Gastrocnemius medialis (tissue), 4 donors: Measurements from ENCODE around the gene ADGRV1. TPM values are rescaled to one million over a fixed set of nuclear protein-coding genes. Genes with fewer than 3 reads are reported as not detected.

ENCODE experiments used
- ATAC-seq, 2 donors: fragments of 150-250 bp; one replicate each; pipeline ENCODE4 v1.9.1; 2016
- DNase-seq, 2 donors: peaks; one replicate each; pipeline ENCODE4 v3.0.0-alpha.2; 2019
- H3K27ac ChIP-seq, 4 donors: fragments of 200-600 bp; sonication (generic); 1 replicate in 1 of 4; 2 replicates in 3 of 4; pipeline ENCODE4 v1.5.1; 2016 to 2018; ENCODE audit warnings: mild to moderate bottlenecking in 2 of 4, moderate library complexity in 1 of 4
- H3K27me3 ChIP-seq, 3 donors: fragments of 200-600 bp; sonication (generic) in 2 of 3; 1 replicate in 1 of 3; 2 replicates in 2 of 3; pipeline versions ENCODE4 v1.5.1 to v1.6.0; 2016 to 2019; ENCODE audit warnings: mild to moderate bottlenecking in 1 of 3, moderate library complexity in 1 of 3
- H3K36me3 ChIP-seq, 2 donors: fragments of 200-600 bp; sonication (generic) in 1 of 2; one replicate each; pipeline ENCODE4 v1.5.1; 2017 to 2018
- H3K4me1 ChIP-seq, 2 donors: fragments of 200-600 bp; sonication (generic) in 1 of 2; one replicate each; pipeline ENCODE4 v1.5.1; 2016 to 2017; ENCODE audit warnings: mild to moderate bottlenecking in 2 of 2
- H3K4me3 ChIP-seq, 4 donors: fragments of 200-600 bp; sonication (generic) in 3 of 4; 1 replicate in 1 of 4; 2 replicates in 3 of 4; pipeline ENCODE4 v1.5.1; 2016 to 2019; ENCODE audit warnings: mild to moderate bottlenecking in 2 of 4
- H3K9me3 ChIP-seq, 3 donors: fragments of 200-600 bp; sonication (generic) in 2 of 3; 1 replicate in 1 of 3; 2 replicates in 2 of 3; pipeline ENCODE4 v1.5.1; 2016 to 2019
- CTCF ChIP-seq, 5 experiments: fragments of 450-650 bp in 3 of 5; fragments of 200-600 bp in 2 of 5; sonication (generic) in 2 of 5; IDR thresholded peaks in 4 of 5; conservative IDR thresholded peaks in 1 of 5; 1 replicate in 4 of 5; 2 replicates in 1 of 5; pipeline ENCODE4 v1.5.1; 2016 to 2019; ENCODE audit warnings: antibody characterized with exemption in 5 of 5, mild to moderate bottlenecking in 3 of 5, moderate library complexity in 3 of 5
- POLR2A ChIP-seq, 2 donors: fragments of 450-650 bp; IDR thresholded peaks; one replicate each; pipeline ENCODE4 v1.6.1; 2017; ENCODE audit warnings: antibody characterized with exemption in 2 of 2, mild to moderate bottlenecking in 2 of 2, moderate library complexity in 2 of 2
- in situ Hi-C, 4 donors: fragments of 200-750 bp; cut with MboI; loops; one replicate each; pipeline versions ENCODE4 v1.15.0 to v1.8.0; 2017; ENCODE audit warnings: low sequenced_read_pairs in 4 of 4
- intact Hi-C: fragments of 100-400 bp; cut with DNase I; formaldehyde crosslinking; loops from one replicate; pipeline ENCODE4 v1.15.1; 2023; ENCODE audit warnings: low total_unique reads
- total RNA-seq, 4 donors: library from RNA; depleted of rRNA; stranded (reverse); fragments of >200 nt; gene quantifications; one replicate each; pipeline versions ENCODE4 v1.1.0 to v1.2.3, GENCODE V29; 2016

Gene ADGRV1
- total RNA-seq, 4 donors from 2014 or later, result 0.22 to 0.41 TPM; not detected in 2

GRCh38 chr5:90899014-90899604 lies 340.5 kb downstream of the ADGRV1 start:
- TF ChIP-seq CTCF (IDR thresholded peaks at IDR 0.05 in 4 of 5, conservative IDR thresholded peaks at IDR 0.05 in 1 of 5) (no peak), POLR2A (IDR thresholded peaks at IDR 0.05) (no peak)
- DNase-seq (no peak), ATAC-seq (no peak)
- H3K4me3 ChIP-seq, result no peak overlapping the region
- H3K4me1 ChIP-seq, result no peaks in the 10 kb centered on the region
- H3K36me3 ChIP-seq, result no peaks in the 10 kb centered on the region
- in situ Hi-C loops, result no loop called here
- H3K9me3 ChIP-seq, result no peaks in the 10 kb centered on the region
- H3K27me3 ChIP-seq, result no peaks in the 10 kb centered on the region
- intact Hi-C loops, result no loop called here
- H3K27ac ChIP-seq, result no peak overlapping the region

- no peak for ATAC-seq
- Histone ChIP-seq H3K4me3 (no peak overlapping the region), H3K27me3 (no peaks in the 10 kb centered on the region), H3K9me3 (no peaks in the 10 kb centered on the region), H3K36me3 (no peaks in the 10 kb centered on the region), H3K27ac (no peak overlapping the region), H3K4me1 (no peaks in the 10 kb centered on the region)
- no peak for TF ChIP-seq POLR2A (IDR thresholded peaks at IDR 0.05)
- no peak for TF ChIP-seq CTCF (IDR thresholded peaks at IDR 0.05 in 4 of 5, conservative IDR thresholded peaks at IDR 0.05 in 1 of 5)
- in situ Hi-C loops (no loop called here), intact Hi-C loops (no loop called here)
- DNase-seq, result no peak
These were observed 342.7 kb downstream of the ADGRV1 start for GRCh38 chr5:90901261-90901660.

DNA sequence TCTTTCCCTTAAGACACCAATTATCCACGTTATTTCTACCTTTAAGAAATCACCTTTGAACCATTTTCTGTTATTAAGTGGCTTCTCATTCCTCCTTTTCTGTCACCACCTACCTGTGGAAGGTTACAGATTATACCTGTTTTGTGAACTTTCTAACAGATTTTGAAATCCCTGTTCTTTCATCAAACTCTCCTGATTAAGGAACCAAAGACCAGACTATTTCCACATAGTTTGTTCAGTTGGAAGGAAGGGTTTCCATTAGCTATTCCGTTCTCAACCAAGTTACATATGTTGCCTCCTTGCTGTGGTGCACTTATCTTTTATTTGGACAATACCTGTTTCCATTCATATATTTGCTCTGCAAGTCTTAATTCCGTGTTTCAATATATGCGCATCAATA lies 343.6 kb downstream of the ADGRV1 start:
- no peak for DNase-seq
- ATAC-seq, result no peak
- intact Hi-C loops, result no loop called here
- no peaks in the 10 kb centered on the region for H3K4me1 ChIP-seq
- no peaks in the 10 kb centered on the region for H3K9me3 ChIP-seq
- TF ChIP-seq POLR2A (IDR thresholded peaks at IDR 0.05), result no peak
- TF ChIP-seq CTCF (IDR thresholded peaks at IDR 0.05 in 4 of 5, conservative IDR thresholded peaks at IDR 0.05 in 1 of 5), result no peak
- no peaks in the 10 kb centered on the region for H3K27me3 ChIP-seq
- in situ Hi-C loops, result no loop called here
- no peak overlapping the region for H3K4me3 ChIP-seq
- H3K27ac ChIP-seq, result no peak overlapping the region
- H3K36me3 ChIP-seq, result no peaks in the 10 kb centered on the region

GRCh38 chr5:90902651-90903386 lies 344.2 kb downstream of the ADGRV1 start:
- Histone ChIP-seq H3K27me3 (no peaks in the 10 kb centered on the region), H3K4me3 (no peak overlapping the region), H3K9me3 (no peaks in the 10 kb centered on the region), H3K36me3 (no peaks in the 10 kb centered on the region), H3K27ac (no peak overlapping the region), H3K4me1 (no peaks in the 10 kb centered on the region)
- DNase-seq, result no peak
- ATAC-seq, result no peak
- in situ Hi-C loops, result no loop called here
- intact Hi-C loops, result no loop called here
- TF ChIP-seq CTCF (IDR thresholded peaks at IDR 0.05 in 4 of 5, conservative IDR thresholded peaks at IDR 0.05 in 1 of 5), result no peak
